Caco-2 (cell line): ENCODE data around the gene UST. TPM values are rescaled to one million over a fixed set of nuclear protein-coding genes. Genes with fewer than 3 reads are reported as not detected.

Experiments used
- BruUV-seq: library from RNA; stranded (reverse); fragments of 400-500 nt; replicated peaks from 2 replicates; lab custom pipeline; 2021; lab: Mats Ljungman, UMichigan
- CTCF ChIA-PET: fragments of 300-600 bp; sonication (Branson Sonifier 250); formaldehyde crosslinking; loops from one replicate; lab custom pipeline; 2022; ENCODE audit warnings: antibody characterized with exemption; lab: Charles Lee
- POLR2A ChIA-PET: fragments of 300-600 bp; sonication (Branson Sonifier 250); formaldehyde crosslinking; loops from one replicate; lab custom pipeline; 2022; ENCODE audit warnings: antibody characterized with exemption; lab: Charles Lee
- DNase-seq, 2 experiments: peaks; one replicate each; pipeline versions ENCODE4 v3.0.0 to v3.0.0-alpha.2; 2020 to 2022
- H3K27me3 ChIP-seq: replicated peaks from 2 replicates; pipeline ENCODE4 v1.6.0; 2011; ENCODE audit warnings: low read length; ENCODE audit not compliant: control insufficient read depth, insufficient read depth
- H3K36me3 ChIP-seq: 2 replicates; pipeline ENCODE4 v1.5.1; 2011; ENCODE audit warnings: low read length; ENCODE audit not compliant: control insufficient read depth, insufficient read depth
- H3K4me1 ChIP-seq: fragments of 250-450 bp; sonication (Bioruptor Pico); 2 replicates; pipeline ENCODE4 v1.5.1; 2020; ENCODE audit warnings: mild to moderate bottlenecking
- H3K4me3 ChIP-seq: 2 replicates; pipeline ENCODE4 v1.5.1; 2011; ENCODE audit warnings: low read depth, mild to moderate bottlenecking, control low read depth, low read length
- H3K9me3 ChIP-seq: fragments of 250-450 bp; sonication (Bioruptor Pico); 2 replicates; pipeline ENCODE4 v1.5.1; 2020; ENCODE audit warnings: mild to moderate bottlenecking, moderate library complexity
- H3K27ac Mint-ChIP-seq: one replicate; pipeline ENCODE4 v1.8.0; 2022; ENCODE audit warnings: mixed read lengths; ENCODE audit not compliant: unreplicated experiment
- H3K27me3 Mint-ChIP-seq: one replicate; pipeline ENCODE4 v1.8.0; 2022; ENCODE audit warnings: mixed read lengths; ENCODE audit not compliant: insufficient read depth, unreplicated experiment
- H3K36me3 Mint-ChIP-seq: one replicate; pipeline ENCODE4 v1.8.0; 2022; ENCODE audit warnings: mild to moderate bottlenecking, mixed read lengths; ENCODE audit not compliant: insufficient read depth, unreplicated experiment
- H3K4me1 Mint-ChIP-seq: one replicate; pipeline ENCODE4 v1.8.0; 2022; ENCODE audit warnings: low read depth, mixed read lengths; ENCODE audit not compliant: unreplicated experiment
- H3K4me3 Mint-ChIP-seq: one replicate; pipeline ENCODE4 v1.8.0; 2022; ENCODE audit warnings: mild to moderate bottlenecking, moderate library complexity, mixed read lengths; ENCODE audit not compliant: unreplicated experiment
- H3K9me3 Mint-ChIP-seq: one replicate; pipeline ENCODE4 v1.8.0; 2022; ENCODE audit warnings: mixed read lengths; ENCODE audit not compliant: unreplicated experiment
- intact Hi-C: fragments of 100-400 bp; cut with micrococcal nuclease; formaldehyde crosslinking; loops from one replicate; pipeline ENCODE4 v1.10.0; 2022; ENCODE audit not compliant: unreplicated experiment
- total RNA-seq: library from RNA; stranded (reverse); gene quantifications from 2 replicates; pipeline ENCODE4 v1.2.3, GENCODE V29; 2022
- TF ChIP-seq, protein P1 (sequence below), 2 experiments: fragments of 200-600 bp in 1 of 2; IDR thresholded peaks; 1 replicate in 1 of 2; 2 replicates in 1 of 2; pipeline versions ENCODE4 v1.5.1 to v1.8.0; 2011 to 2022; ENCODE audit warnings: antibody characterized with exemption in 1 of 2, control low read depth in 1 of 2, inconsistent platforms in 1 of 2, low read depth in 1 of 2, low read length in 1 of 2, mild to moderate bottlenecking in 1 of 2, moderate library complexity in 1 of 2; ENCODE audit not compliant: insufficient read depth in 1 of 2, severe bottlenecking in 1 of 2, unreplicated experiment in 1 of 2

UST gene
- total RNA-seq, 1 experiment from 2014 or later: not detected

DNA sequence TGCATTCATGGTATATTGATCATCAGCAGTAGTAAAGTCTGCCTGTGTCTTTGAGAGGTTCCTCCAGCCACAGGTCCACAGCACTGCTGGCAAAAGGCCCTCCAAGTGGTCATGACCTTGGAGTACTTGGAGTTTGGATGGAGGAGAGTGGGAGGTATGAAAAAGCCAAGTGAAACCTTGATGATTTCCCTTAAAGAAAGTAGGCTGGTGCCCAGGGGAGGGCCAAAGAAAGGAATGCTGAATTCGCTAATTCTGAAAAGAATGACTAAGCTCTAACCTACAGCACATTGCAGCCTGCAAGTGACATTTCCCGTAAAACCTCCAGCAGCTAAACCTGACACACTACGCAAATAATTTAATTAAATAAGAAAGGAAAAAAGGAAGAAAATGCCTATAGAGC is 347.3 kb downstream of the UST start:
- TF ChIP-seq, protein P1, sequence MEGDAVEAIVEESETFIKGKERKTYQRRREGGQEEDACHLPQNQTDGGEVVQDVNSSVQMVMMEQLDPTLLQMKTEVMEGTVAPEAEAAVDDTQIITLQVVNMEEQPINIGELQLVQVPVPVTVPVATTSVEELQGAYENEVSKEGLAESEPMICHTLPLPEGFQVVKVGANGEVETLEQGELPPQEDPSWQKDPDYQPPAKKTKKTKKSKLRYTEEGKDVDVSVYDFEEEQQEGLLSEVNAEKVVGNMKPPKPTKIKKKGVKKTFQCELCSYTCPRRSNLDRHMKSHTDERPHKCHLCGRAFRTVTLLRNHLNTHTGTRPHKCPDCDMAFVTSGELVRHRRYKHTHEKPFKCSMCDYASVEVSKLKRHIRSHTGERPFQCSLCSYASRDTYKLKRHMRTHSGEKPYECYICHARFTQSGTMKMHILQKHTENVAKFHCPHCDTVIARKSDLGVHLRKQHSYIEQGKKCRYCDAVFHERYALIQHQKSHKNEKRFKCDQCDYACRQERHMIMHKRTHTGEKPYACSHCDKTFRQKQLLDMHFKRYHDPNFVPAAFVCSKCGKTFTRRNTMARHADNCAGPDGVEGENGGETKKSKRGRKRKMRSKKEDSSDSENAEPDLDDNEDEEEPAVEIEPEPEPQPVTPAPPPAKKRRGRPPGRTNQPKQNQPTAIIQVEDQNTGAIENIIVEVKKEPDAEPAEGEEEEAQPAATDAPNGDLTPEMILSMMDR (IDR thresholded peaks at IDR 0.05; ENCODE audit: insufficient read depth in 1 of 2, low read depth in 1 of 2, low read length in 1 of 2, severe bottlenecking in 1 of 2, unreplicated experiment in 1 of 2): no peak
- no peak overlapping the region for H3K4me3 ChIP-seq
- no peaks in the 10 kb centered on the region for H3K36me3 ChIP-seq
- DNase-seq: no peak
- no peaks in the 10 kb centered on the region for H3K4me1 ChIP-seq
- Mint-ChIP-seq H3K36me3 (no peaks in the 10 kb centered on the region), H3K4me1 (no peaks in the 10 kb centered on the region), H3K4me3 (no peak overlapping the region), H3K27me3 (no peaks in the 10 kb centered on the region), H3K27ac (no peak overlapping the region), H3K9me3 (peaks cover 19% of the 10 kb centered on the region)
- CTCF ChIA-PET: no interaction called here
- H3K27me3 ChIP-seq: no peaks in the 10 kb centered on the region; the same call in 1 of the 2 replicates
- POLR2A ChIA-PET: no interaction called here
- intact Hi-C loops: no loop called here
- BruUV-seq: no TSS peak
- peaks cover 8% of the 10 kb centered on the region for H3K9me3 ChIP-seq

GRCh38 chr6:149094934-149095351 is 348.1 kb downstream of the UST start:
- Mint-ChIP-seq H3K36me3 (no peaks in the 10 kb centered on the region), H3K9me3 (peaks cover 24% of the 10 kb centered on the region), H3K27ac (no peak overlapping the region), H3K27me3 (no peaks in the 10 kb centered on the region), H3K4me3 (no peak overlapping the region), H3K4me1 (no peaks in the 10 kb centered on the region)
- H3K36me3 ChIP-seq: no peaks in the 10 kb centered on the region
- H3K4me1 ChIP-seq: no peaks in the 10 kb centered on the region
- DNase-seq: no peak
- intact Hi-C loops: no loop called here
- peaks cover 8% of the 10 kb centered on the region for H3K9me3 ChIP-seq
- no TSS peak for BruUV-seq
- H3K4me3 ChIP-seq: no peak overlapping the region
- ChIA-PET POLR2A (no interaction called here), CTCF (no interaction called here)
- H3K27me3 ChIP-seq: no peaks in the 10 kb centered on the region; the same call in 1 of the 2 replicates
- TF ChIP-seq, protein P1 (IDR thresholded peaks at IDR 0.05; ENCODE audit: insufficient read depth in 1 of 2, low read depth in 1 of 2, low read length in 1 of 2, severe bottlenecking in 1 of 2, unreplicated experiment in 1 of 2): no peak

DNA sequence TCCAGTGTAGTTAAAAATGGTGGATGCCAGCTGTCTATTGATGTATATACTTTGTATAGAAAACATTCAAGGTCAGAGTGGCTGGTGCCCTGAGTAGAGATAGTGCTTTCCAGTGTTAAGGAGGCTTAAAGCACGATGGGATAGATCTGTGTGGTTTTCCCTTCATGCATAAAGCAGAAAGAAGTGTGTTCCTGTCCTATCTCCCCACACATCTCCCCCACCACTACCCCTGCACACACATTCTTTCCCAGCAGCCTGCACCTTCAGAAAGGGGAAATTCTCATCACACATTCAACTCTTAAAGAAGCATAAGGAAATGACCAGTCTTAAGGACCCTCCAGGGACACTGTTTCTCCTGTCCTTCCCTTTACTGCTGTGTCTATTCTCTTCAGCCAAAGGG is 349.0 kb downstream of the UST start:
- no peaks in the 10 kb centered on the region for H3K27me3 Mint-ChIP-seq
- H3K27ac Mint-ChIP-seq: no peak overlapping the region
- Histone ChIP-seq H3K27me3 (no peaks in the 10 kb centered on the region; the same call in 1 of the 2 replicates), H3K4me3 (no peak overlapping the region), H3K9me3 (peaks cover 8% of the 10 kb centered on the region), H3K4me1 (no peaks in the 10 kb centered on the region), H3K36me3 (no peaks in the 10 kb centered on the region)
- no peak overlapping the region for H3K4me3 Mint-ChIP-seq
- DNase-seq: no peak
- TF ChIP-seq, protein P1 (IDR thresholded peaks at IDR 0.05; ENCODE audit: insufficient read depth in 1 of 2, low read depth in 1 of 2, low read length in 1 of 2, severe bottlenecking in 1 of 2, unreplicated experiment in 1 of 2): no peak
- intact Hi-C loops: no loop called here
- H3K4me1 Mint-ChIP-seq: no peaks in the 10 kb centered on the region
- ChIA-PET POLR2A (no interaction called here), CTCF (no interaction called here)
- H3K36me3 Mint-ChIP-seq: no peaks in the 10 kb centered on the region
- BruUV-seq: no TSS peak
- H3K9me3 Mint-ChIP-seq: peaks cover 31% of the 10 kb centered on the region
